Activated T-helper 17 cell treated with anti-CD3 and anti-CD28 coated beads, Interleukin-2, amount 50 U/mL, for 72 hours (primary cell): ENCODE results near the gene NAPA. TPM values are rescaled to one million over a fixed set of nuclear protein-coding genes. Genes with fewer than 3 reads are reported as not detected.

Experiments
- ATAC-seq: fragments of 150-1000 bp; cut with Tn5 transposase; replicated peaks from 2 replicates; pipeline ENCODE4 v1.10.0; 2021; ENCODE audit warnings: mild to moderate bottlenecking, moderate library complexity
- H3K27ac Mint-ChIP-seq: one replicate; pipeline ENCODE4 v1.8.0; 2022; ENCODE audit warnings: mixed read lengths
- H3K27me3 Mint-ChIP-seq: one replicate; pipeline ENCODE4 v1.8.0; 2022; ENCODE audit warnings: mixed read lengths
- H3K36me3 Mint-ChIP-seq: one replicate; pipeline ENCODE4 v1.8.0; 2022; ENCODE audit warnings: low read depth, mild to moderate bottlenecking, mixed read lengths
- H3K4me1 Mint-ChIP-seq: one replicate; pipeline ENCODE4 v1.8.0; 2022; ENCODE audit warnings: mixed read lengths
- H3K4me3 Mint-ChIP-seq: one replicate; pipeline ENCODE4 v1.8.0; 2022; ENCODE audit warnings: mild to moderate bottlenecking, mixed read lengths
- H3K9me3 Mint-ChIP-seq: one replicate; pipeline ENCODE4 v1.8.0; 2022; ENCODE audit warnings: mixed read lengths
- total RNA-seq, 2 donors: library from RNA; stranded (reverse); gene quantifications; one replicate each; pipeline ENCODE4 v1.2.3, GENCODE V29; 2022

The NAPA gene
- total RNA-seq, 2 donors from 2014 or later = 33.7 to 72.4 TPM

GRCh38 chr19:47512183-47512947 is 2.5 kb downstream of the NAPA start:
- no peaks in the 10 kb centered on the region for H3K9me3 Mint-ChIP-seq
- peaks cover 20% of the 10 kb centered on the region for H3K4me1 Mint-ChIP-seq
- peak overlapping the region; percentile 98 for H3K27ac Mint-ChIP-seq
- H3K4me3 Mint-ChIP-seq = peak overlapping the region; percentile 96
- ATAC-seq = no peak
- H3K36me3 Mint-ChIP-seq = peaks cover 13% of the 10 kb centered on the region
- no peaks in the 10 kb centered on the region for H3K27me3 Mint-ChIP-seq

- Mint-ChIP-seq H3K4me1 (peaks cover 20% of the 10 kb centered on the region), H3K27ac (peak overlapping the region; percentile 98), H3K27me3 (no peaks in the 10 kb centered on the region), H3K36me3 (peaks cover 13% of the 10 kb centered on the region), H3K4me3 (peak overlapping the region; percentile 96), H3K9me3 (no peaks in the 10 kb centered on the region)
- no peak for ATAC-seq
Observed at GRCh38 chr19:47511681-47512080, 3.2 kb downstream of the NAPA start.

DNA sequence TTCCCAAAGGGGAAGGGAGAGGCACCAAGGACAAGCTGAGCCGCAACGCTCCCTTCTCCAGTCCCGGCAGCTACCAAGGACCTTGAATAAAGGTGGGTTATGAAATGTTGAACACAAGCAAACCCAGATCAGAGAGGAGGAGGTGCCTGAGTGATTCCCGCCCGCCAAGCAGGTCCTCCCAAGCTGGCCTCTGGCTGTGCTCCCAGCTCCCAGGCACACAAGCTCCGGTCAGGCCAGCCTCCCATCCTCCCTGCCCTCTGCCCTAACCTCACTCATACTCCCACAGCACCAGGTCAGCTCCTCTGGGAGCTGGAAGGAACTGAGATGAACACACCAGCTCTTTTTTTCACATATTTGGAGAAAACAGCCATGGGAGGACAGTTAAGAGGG is 3.7 kb downstream of the NAPA start:
- no peaks in the 10 kb centered on the region for H3K27me3 Mint-ChIP-seq
- no peaks in the 10 kb centered on the region for H3K9me3 Mint-ChIP-seq
- H3K27ac Mint-ChIP-seq = no peak overlapping the region
- no peak for ATAC-seq
- peaks cover 13% of the 10 kb centered on the region for H3K36me3 Mint-ChIP-seq
- H3K4me1 Mint-ChIP-seq = peaks cover 20% of the 10 kb centered on the region
- H3K4me3 Mint-ChIP-seq = no peak overlapping the region

DNA sequence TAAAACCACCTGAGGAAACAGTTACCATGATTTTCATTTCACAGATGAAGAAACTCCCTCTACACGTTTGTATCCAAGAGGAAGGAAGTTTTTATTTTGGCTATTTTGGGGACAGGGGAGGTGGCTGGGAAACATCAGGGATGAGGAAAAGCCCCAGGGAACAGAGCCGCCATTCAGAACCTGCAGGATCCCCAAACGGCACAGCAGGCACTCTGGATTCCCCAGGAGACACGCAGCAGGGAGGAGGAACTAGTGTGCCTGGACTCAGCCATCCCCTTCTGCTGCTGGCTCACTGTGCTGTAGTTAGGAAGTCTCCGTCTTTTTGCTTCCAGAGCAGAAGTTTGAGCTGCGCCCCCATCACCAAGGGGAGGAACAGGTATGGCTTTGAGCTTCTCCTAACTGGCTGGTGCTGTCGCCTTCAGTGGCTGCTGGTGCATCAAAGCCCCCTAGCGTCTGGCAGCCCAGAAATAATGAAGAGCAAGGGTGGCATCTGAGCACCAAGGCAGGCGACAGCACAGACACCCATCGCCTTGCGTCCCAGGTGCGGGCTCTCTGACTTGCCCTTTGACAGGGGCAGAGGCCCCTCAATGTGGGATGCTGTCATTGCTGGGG is 4.2 kb downstream of the NAPA start:
- ATAC-seq = no peak
- H3K4me1 Mint-ChIP-seq = peaks cover 20% of the 10 kb centered on the region
- H3K9me3 Mint-ChIP-seq = no peaks in the 10 kb centered on the region
- H3K27me3 Mint-ChIP-seq = no peaks in the 10 kb centered on the region
- H3K4me3 Mint-ChIP-seq = no peak overlapping the region
- H3K36me3 Mint-ChIP-seq = peaks cover 13% of the 10 kb centered on the region
- peak overlapping the region; percentile 8 for H3K27ac Mint-ChIP-seq

- H3K4me3 Mint-ChIP-seq = no peak overlapping the region
- peaks cover 24% of the 10 kb centered on the region for H3K4me1 Mint-ChIP-seq
- H3K27ac Mint-ChIP-seq = peak overlapping the region; percentile 8
- ATAC-seq = no peak
- H3K9me3 Mint-ChIP-seq = no peaks in the 10 kb centered on the region
- peaks cover 9% of the 10 kb centered on the region for H3K36me3 Mint-ChIP-seq
- H3K27me3 Mint-ChIP-seq = no peaks in the 10 kb centered on the region
Observed at GRCh38 chr19:47509973-47510372, 4.9 kb downstream of the NAPA start.

DNA sequence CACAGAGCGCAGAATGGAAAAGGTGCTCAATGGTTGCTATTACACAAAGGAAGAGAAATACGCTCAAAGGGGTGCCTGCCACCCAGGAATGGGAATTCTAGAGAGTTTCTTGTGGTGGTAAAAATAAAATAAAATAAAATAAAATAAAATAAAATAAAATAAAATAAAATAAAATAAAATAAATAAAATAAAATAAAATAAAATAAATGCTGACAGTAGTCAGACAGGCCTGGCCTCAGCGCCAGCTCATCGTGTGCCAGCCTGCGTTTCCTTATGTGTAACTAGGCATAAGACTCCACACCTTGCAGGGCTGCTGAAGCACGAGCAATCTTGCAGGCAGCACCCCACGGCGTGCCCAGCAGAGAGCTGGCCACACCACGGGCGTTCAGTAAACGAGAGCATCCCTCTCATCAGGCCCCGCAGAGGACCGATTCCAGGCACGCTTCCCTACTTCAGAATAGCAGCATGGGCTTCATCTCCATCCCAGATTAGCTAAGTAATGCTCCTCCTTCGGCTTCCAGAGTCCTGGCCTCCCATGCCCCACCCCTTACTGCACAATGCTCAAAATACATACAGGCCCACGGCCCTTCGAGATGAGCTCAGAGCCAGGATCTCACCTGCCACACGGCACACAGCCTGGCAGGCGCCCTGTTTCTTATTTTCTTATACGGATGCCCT is 5.6 kb downstream of the NAPA start:
- no peak for ATAC-seq
- Mint-ChIP-seq H3K4me1 (peaks cover 26% of the 10 kb centered on the region), H3K27ac (no peak overlapping the region), H3K9me3 (no peaks in the 10 kb centered on the region), H3K4me3 (no peak overlapping the region), H3K36me3 (peaks cover 9% of the 10 kb centered on the region), H3K27me3 (no peaks in the 10 kb centered on the region)

DNA sequence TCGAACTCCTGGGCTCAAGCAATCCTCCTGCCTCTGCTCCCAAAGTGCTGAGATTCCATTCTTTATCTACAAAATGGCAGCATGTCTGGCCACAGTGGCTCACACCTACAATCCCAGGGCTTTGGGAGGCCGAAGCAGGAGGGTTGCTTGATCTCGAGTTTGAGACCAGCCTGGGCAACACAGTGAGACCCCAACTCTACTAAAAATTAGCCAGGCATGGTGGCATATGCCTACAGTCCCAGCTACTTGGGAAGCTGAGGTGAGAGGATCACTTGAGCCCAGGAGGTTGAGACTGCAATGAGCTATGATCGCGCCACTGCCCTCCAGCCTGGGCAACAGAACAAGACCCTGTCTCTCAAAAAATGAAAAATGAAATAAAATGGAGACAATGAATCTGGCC is 6.1 kb downstream of the NAPA start:
- H3K4me1 Mint-ChIP-seq = peaks cover 26% of the 10 kb centered on the region
- no peak for ATAC-seq
- H3K36me3 Mint-ChIP-seq = peaks cover 14% of the 10 kb centered on the region
- no peak overlapping the region for H3K4me3 Mint-ChIP-seq
- no peak overlapping the region for H3K27ac Mint-ChIP-seq
- no peaks in the 10 kb centered on the region for H3K9me3 Mint-ChIP-seq
- H3K27me3 Mint-ChIP-seq = no peaks in the 10 kb centered on the region

DNA sequence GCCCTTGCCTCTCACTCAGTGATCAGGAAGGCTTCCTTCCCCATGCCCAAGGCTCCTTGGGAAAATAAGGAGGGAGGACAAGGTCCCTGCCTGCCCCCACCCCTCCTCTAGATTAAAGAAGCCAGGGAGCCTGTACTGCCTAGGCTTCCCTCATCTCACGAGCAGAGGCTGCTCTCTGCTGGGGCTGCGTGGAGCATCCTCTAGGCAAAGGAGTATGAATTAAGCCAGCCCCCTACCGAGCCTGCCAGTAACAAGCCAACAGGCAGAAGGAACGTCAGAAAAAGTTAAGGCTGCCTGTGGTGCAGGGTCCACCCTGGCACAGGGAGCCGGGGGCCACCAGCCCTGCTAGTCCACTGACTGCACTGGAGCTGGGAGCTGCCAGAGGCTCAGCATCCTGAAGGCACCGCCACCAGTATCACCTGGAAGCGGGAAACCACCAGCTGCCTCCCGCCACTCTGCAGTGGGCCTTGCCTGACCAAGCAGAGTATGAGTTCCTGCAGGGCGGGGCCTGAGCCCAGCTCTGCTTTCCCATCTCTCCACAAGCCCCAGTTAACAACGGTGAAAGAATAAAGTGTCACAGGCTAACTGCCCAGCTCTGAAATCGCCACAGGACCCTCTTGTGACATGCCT is 6.8 kb downstream of the NAPA start:
- peaks cover 21% of the 10 kb centered on the region for H3K36me3 Mint-ChIP-seq
- H3K27me3 Mint-ChIP-seq = no peaks in the 10 kb centered on the region
- no peak overlapping the region for H3K4me3 Mint-ChIP-seq
- peaks cover 19% of the 10 kb centered on the region for H3K4me1 Mint-ChIP-seq
- no peak for ATAC-seq
- no peak overlapping the region for H3K27ac Mint-ChIP-seq
- no peaks in the 10 kb centered on the region for H3K9me3 Mint-ChIP-seq

DNA sequence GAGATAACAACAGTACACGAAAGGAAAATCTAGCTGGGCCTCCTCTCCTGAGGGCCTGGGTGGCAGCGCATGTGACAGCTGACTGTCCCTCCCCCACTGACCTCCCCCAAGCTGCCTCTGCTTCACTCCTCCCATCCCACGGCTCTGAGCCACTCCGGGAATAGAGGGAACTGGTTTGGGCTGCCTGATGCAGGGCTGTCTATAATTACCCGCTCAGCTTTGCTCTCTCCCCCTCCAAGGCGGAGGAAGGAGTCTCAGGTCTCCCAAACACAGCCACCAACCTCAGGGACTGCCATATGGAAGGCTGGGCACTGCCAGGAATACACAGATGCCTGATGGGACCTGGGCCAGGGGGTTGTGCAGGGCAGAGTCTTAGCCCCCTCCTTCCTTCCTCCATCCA is 7.9 kb downstream of the NAPA start:
- Mint-ChIP-seq H3K27ac (peak overlapping the region; percentile 61), H3K4me1 (peaks cover 9% of the 10 kb centered on the region), H3K27me3 (no peaks in the 10 kb centered on the region)

DNA sequence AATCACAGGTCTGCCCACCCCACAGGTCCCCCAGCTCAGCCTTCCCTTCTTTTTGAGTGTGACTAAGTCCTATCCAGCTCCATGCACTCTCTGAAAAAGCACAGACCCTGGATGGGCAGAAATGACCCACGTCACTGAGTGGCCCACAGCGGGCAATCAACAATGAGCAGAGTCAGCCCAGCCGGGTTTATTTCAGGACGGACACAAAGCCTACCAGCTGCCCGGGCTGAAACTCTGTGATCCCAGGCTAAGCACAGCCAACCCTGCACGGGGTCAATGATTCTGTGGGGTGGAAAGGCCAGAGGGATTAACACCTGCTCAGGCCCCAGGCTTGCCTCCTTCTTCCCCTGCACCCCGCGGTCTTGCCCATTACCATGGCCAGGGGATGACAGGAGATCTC is 8.4 kb downstream of the NAPA start:
- peaks cover 6% of the 10 kb centered on the region for H3K4me1 Mint-ChIP-seq
- H3K9me3 Mint-ChIP-seq = no peaks in the 10 kb centered on the region
- no peak for ATAC-seq
- H3K36me3 Mint-ChIP-seq = peaks cover 36% of the 10 kb centered on the region
- H3K27me3 Mint-ChIP-seq = no peaks in the 10 kb centered on the region
- peak overlapping the region; percentile 61 for H3K27ac Mint-ChIP-seq
- no peak overlapping the region for H3K4me3 Mint-ChIP-seq

More for the DNA sequence above, 7.9 kb downstream of the NAPA start:
- ATAC-seq = no peak
- Mint-ChIP-seq H3K36me3 (peaks cover 30% of the 10 kb centered on the region), H3K4me3 (no peak overlapping the region), H3K9me3 (no peaks in the 10 kb centered on the region)

GRCh38 chr19:47505506-47505905 is 9.4 kb downstream of the NAPA start:
- Mint-ChIP-seq H3K27ac (peak overlapping the region; percentile 73), H3K36me3 (peaks cover 39% of the 10 kb centered on the region), H3K27me3 (no peaks in the 10 kb centered on the region), H3K4me1 (peaks cover 6% of the 10 kb centered on the region), H3K4me3 (no peak overlapping the region), H3K9me3 (no peaks in the 10 kb centered on the region)
- no peak for ATAC-seq

- Mint-ChIP-seq H3K4me1 (peaks cover 6% of the 10 kb centered on the region), H3K9me3 (no peaks in the 10 kb centered on the region), H3K27me3 (no peaks in the 10 kb centered on the region), H3K27ac (no peak overlapping the region), H3K4me3 (no peak overlapping the region), H3K36me3 (peaks cover 46% of the 10 kb centered on the region)
- no peak for ATAC-seq
Observed at GRCh38 chr19:47503826-47504150, 11.1 kb downstream of the NAPA start.

DNA sequence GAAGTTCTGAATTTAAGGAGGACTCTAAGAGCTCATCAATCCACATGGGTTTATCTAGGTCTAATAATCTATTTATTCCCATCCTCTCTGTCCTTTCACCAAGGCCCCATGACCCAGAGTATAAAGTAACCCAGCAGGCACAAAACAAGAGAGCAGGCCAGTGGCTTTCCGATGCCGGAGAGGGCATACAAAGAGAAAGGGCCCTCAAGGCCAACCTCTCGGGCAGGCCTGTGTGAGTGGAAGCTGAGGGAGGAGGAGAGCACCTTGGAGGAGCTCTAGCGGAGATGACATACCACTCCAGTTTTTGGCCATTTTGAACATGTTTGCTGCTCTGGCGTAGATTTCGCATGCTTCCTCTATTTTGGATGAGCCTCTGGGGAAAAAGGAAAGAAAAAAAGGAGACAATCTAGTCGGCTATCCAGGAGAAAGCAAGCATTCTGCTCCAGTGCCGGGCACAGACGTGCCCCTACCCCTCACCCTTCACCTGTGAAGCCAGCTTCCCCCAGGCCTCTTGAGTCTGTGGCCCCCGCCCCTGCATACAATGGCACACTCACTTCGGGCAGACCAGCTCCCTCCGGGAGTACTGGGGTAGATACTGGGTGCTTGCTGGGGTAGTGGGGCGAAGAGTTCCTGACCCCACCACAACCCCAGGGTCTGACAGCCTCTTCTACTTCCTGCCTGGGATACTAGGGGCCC is 11.6 kb downstream of the NAPA start:
- H3K27ac Mint-ChIP-seq = peak overlapping the region; percentile 74
- no peak for ATAC-seq
- no peak overlapping the region for H3K4me3 Mint-ChIP-seq
- H3K4me1 Mint-ChIP-seq = peaks cover 6% of the 10 kb centered on the region
- no peaks in the 10 kb centered on the region for H3K27me3 Mint-ChIP-seq
- H3K36me3 Mint-ChIP-seq = peaks cover 46% of the 10 kb centered on the region
- H3K9me3 Mint-ChIP-seq = no peaks in the 10 kb centered on the region
